GM19463 (cell line): ENCODE data around the gene ACSF3.
"Not testable (repeated sequence)": the region's sequence is repeated elsewhere in the genome, so short reads cannot be mapped to it uniquely, and the experiment has no call there.

ENCODE experiments used
- ATAC-seq: cut with Tn5 transposase; IDR thresholded peaks from one replicate; pipeline ENCODE4 v1.9.1; 2021; ENCODE audit warnings: mild to moderate bottlenecking, moderate library complexity; ENCODE audit not compliant: unreplicated experiment

The ACSF3 gene

DNA sequence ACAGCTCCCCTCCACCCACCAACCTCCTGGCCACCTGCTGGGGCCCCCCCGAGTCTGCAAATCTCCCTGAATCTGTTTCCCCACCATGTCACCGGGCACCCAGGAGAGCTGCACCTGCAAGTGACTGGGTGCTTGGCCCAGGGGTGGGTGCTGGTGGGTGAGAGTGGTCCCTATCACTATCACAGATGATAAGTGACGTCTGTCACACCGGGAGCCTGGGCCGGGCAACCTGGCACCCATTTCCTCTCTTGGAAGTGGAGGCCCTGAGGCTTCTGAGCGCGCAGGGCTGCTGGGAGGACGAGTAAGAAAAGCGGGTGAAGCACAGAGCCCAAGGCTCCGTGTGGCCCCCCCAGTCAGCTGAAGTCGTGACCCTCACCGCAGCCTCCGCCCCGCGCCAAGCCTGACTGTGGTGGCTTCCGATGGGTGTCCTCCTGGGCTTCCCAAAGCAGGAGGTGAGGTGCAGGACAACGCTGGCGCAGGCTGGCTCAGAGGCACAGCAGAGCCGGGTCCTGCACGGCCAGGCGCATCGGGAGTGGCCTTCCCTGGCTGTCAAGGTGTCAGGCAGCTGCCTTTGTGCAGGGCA, 21.0 kb upstream of the ACSF3 start:
- ATAC-seq, result no peak

DNA sequence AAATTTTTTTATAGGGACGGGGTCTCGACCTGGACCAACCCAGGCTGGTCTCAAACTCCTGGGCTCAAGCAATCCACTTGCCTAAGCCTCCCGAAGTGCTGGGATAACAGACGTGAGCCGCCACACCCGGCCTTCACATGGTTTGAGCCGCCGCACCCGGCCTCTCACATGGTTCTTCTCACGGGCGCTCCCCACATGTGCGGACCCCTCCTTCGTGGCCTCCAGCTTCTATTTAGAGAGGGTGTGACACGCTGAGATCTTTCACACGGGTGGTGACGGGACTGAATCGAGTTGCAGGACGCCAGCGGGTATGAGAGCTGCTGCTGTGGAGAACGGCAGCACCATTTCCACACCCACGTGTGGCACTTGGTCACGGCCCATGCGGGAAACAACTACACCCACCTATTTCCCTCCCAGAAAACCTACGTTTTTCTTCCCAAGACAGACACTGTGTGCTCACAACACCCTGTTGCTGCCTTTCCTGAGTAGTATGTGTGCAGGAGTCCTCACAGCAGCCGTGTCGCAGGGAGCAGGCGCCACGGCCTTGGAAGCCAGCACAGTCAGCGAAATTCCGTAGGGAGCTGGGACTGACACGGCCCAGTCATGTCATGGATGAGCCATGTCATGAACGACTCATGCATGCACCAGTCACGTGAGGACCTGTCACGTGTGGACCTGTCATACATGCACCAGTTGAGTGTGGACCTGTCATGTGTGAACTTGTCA, 20.1 kb upstream of the ACSF3 start:
- ATAC-seq, result no peak

DNA sequence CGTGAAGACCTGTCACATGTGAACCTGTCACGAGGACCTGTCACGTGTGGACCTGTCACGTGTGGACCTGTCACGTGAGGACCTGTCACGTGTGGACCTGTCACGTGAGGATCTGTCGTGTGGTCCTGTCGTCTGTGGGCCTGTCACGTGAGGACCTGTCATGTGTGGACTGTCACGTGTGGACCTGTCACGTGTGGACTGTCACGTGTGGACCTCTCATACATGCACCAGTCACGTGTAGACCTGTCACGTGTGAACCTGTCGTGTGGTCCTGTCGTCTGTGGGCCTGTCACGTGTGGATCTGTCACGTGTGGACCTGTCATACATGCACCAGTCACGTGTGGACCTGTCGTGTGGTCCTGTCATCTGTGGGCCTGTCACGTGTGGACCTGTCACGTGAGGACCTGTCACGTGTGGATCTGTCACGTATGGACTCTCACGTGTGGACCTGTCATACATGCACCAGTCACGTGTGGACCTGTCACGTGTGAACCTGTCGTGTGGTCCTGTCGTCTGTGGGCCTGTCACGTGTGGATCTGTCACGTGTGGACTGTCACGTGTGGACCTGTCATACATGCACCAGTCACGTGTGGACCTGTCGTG, 19.5 kb upstream of the ACSF3 start:
- ATAC-seq, result not testable (repeated sequence)

DNA sequence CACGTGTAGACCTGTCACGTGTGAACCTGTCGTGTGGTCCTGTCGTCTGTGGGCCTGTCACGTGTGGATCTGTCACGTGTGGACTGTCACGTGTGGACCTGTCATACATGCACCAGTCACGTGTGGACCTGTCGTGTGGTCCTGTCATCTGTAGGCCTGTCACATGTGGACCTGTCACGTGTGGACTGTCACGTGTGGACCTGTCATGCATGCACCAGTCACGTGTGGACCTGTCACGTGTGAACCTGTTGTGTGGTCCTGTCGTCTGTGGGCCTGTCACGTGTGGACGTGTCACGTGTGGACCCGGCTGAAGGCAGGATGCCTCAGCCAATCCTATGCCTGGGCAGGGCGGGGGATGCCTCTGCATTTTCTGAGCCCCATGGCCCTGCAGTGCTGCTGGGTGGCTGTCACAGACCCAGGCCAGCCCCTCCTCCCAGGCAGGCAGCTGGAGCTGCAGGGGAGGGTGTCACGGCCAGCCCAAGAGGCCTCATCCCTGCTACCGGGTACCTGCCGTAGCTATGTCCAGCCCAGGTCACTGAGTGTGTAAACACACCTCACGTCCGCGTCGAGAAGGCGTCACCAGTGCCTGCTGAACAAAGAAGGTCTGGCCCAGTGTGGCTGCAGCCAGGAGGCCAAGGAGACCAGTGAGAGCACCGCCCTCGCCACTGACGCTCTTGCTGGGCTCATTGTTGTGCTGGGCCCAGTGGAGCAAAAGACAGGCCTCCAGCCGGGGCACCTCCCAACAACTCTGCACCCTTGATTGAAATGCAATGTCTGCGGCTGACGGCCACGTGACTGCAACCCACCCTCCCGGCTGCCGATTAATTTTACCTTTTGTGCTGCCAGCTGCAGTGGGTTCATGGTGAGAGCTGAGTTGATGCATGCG, 18.6 kb upstream of the ACSF3 start:
- no peak for ATAC-seq

DNA sequence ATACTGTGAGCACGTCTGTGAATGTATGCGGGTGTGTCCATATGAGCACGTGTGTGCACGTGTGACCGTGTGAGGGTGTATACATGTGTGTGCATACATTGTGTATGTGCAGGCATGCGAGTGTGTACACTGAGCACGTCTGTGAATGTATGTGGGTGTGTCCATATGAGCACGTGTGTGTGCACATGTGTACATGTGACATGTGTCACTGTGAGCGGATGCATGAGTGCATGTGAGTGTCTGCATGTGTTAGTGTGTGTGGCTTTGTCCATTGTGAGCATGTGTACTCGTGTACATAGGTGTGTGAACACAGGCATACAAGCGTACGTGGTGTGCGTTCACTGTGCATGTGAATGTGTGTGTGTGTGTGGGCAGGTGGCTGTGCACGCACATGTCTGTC, 17.5 kb upstream of the ACSF3 start:
- no peak for ATAC-seq

DNA sequence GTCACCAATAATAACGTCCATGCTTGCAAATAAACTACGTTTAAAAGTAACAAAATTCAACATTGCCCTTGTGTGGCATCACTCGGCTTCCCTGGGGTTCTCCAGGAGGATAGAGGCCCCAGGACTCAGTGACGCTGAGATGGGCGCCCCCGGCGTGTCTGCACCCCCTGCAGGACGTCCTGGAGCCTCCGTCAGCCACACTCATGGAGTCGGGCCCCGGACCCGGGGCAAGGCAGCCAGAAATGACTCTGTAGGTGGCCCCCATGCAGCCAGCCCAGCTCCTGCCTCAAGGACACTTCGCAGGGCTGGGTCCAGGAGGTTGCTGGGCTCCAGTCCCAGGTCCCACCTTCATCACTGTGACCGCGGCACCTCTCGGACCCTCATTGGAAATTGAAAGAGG, 16.6 kb upstream of the ACSF3 start:
- no peak for ATAC-seq

DNA sequence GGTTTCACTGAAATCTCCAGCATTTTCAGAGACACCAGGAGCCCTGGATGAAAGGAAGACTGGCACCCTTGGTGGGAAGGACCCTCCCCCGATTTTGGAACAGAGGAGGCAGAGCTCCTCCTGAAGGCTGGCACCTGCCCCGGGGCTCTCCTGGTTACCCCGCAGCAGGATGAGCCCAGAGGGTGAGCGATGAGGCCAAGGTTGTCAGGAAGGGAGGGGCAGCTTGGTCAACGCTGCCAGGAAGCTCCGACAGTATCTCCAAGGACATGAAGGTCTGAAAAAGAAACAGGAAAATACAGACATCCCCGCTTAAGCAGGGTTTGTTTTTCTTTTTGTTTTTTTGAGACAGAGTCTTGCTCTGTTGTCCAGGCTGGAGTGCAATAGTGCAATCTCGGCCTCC, 15.5 kb upstream of the ACSF3 start:
- no peak for ATAC-seq

DNA sequence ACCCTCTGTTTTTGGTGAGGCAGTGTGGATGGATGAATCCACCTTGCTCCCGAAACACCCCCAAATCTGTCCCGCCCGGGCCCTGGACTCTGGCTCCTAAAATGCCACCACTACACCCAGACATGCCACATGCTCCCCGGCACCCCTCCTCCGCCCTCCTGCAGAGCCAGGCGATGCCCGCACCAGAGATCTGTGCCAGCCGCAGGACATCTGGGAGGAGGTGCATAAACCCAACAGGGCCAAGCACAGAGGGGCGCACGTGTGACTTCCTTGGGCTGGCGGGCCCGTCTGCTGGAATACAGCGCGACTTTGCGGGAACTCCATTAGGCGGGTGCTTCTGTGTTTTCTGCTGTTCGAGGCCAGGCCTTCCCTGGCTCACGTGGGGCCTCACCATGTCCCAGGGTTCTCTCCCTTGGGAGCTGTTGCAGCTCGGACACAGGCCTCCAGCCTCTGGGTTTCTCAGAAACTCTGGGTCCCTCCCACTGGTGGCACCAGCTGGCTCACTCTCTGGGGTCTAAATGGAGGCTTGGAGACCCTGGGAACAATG, 14.1 kb upstream of the ACSF3 start:
- ATAC-seq, result no peak

DNA sequence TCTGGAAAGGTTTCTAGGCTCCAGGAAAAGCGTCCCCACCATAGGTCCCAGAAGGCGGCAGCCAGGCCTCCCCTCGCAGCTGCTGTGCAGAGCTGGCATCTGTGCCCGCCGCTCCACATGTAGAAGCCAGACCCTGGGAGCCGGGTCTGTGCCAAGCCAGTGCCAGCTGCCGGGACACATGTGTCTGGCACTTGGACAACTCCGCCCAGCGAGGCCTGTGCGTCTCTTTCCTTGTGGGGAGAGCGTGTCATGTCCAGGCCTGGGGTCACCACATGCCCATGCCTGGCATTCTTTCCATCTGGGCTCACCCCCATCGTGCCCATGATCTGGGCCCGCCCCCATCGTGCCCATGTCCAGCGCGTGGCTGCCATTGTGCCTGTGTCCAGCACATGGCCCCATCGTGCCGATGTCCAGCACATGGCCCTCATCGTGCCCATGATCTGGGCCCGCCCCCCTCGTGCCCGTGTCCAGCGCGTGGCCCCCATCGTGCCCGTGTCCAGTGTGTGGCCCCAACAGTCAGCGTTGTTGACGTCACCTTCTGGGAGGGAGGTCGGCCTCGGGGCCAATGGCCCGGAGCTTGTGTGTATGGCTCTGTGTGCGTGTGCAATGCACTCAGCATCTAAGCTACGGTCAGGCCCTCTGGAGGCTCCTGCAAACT, 13.3 kb upstream of the ACSF3 start:
- no peak for ATAC-seq

DNA sequence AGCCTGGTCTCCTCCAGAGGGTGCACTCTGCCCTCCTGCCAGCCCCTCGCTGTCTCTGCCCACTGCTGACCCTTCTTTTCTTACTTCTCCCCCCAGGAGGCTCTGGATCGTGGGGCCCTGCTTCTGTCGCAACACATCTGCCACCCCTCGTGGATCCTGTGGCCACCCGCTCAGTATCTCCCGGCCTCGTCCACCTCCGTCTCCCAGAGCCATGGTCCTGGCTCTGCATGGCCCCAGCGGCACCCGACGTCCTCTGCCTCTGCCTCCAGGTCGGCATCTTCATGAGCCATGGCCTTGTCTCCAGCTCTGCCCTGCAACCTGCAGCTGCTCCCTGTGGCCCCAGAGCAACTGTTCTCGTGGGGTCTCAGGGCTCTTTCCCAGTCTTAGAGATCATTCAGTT, 12.1 kb upstream of the ACSF3 start:
- ATAC-seq, result no peak

DNA sequence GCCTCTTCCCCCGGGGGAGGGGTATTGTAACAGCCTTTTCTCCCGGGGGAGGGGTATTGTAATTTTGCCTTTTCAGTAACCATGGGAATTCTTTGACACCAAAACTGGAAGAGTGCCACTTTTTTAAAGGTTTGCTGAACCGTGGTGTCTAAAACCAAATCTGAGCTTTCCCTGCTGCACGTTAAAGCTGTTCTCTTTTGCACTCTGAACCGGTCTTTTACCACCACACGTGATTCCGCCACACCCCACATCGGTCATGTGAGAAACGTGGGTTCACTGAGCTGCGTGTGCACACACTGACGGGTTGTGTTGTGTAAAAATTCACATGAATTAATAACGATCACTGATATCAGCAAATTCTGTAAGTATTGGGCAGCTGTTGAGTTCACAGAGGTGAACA, 9.2 kb upstream of the ACSF3 start:
- ATAC-seq, result no peak

DNA sequence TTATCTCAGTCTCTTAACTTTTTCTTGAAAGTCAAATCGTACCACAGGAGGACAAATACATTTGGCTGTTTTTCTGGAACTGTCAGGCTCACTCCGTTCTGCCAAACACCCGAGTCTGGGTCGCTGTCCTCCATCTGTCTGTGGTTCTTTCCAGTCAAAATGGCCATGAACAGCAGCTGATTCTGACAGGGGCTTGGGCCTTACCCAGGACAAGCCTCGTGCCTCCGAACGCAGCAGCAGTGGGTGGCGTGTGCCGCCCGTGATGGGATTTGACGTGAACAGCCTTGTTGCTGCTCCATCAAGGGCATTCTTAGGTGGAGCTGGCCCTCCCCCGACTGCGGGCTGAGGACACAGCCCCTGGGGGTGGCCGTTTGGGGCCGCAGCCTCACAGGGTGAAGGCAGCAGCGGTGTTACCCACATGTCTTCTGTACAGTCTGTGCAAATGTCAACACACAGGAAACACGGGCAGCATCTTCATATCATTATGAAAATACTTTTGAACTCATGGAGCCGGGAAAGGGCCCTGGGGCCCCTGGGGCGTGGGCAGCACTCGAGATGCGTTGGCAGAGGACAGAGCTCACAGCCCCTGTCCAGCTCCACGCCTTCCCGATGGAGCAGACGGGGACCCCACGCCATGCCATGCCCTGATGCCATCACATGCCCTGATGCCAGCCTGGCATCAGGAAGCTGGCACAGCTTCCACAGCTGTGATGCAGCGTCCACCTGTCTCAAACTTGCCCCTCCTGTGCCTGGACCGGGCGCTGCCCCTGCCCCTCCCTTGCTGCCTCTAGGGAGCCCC, 8.6 kb upstream of the ACSF3 start:
- no peak for ATAC-seq

DNA sequence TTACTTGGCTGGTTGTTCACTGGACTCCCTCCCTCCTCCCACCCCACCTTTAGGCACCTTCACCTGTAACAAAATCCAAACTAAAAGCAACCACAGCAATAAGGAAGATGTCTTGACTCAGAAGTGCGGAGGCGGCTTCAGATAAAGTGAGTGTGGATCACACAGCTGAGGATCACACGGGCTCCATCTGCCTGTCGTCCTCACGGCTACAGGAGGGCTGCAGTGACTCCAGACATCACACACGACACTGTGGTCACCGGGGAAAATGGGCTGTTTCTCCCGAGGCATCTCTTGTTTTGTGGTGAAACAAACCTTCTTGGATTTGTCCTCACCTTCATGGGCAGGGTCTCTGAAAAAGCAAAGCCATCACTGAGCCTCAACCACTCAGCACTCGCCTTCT, 7.9 kb upstream of the ACSF3 start:
- ATAC-seq, result no peak

DNA sequence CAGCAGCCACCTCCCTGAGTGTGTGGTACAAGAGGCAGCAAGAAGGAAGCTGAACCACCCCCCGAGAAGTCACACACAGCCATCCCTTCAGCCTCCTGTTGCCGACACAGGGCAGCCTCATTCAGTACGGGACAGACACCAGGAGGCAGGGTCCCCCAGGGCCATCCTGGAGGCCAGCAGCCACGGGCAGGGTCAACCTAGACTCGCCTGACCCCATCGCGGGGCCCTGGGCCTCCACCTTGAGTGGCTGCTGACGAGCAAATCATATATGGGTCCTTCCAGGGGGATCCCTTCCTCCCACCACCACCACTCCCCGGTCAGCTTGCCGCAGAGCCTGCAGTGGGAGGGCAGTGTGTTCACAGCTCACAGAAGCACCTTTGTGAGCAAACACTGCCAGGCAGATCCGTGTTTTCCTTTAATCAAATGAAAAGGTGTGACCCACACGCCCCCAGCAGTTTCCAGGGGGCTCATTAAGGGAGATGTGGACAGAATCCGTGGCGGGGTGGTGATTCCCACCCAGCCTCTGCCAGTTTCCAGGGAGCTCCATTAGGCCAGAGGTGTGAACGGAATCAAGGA, 5.6 kb upstream of the ACSF3 start:
- no peak for ATAC-seq

DNA sequence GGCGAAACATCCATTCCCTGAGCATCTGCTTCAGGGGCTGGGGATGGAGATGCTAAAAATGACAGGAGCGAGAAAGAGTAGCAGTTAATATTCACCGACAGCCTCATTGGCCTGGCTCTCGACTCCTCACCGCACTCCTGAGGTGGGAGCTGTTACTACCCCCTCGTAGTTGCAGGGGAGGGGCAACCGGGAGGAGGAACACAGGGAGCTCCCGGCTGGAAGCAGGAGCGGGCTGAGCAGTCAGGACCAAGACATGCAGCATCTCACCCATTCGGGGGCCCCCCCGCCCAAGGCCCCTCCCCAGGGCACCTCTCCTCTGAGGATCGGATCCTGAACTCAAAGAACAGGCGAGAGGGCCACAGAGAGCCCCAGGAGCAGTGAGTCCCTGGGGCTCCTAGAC, 4.5 kb upstream of the ACSF3 start:
- ATAC-seq, result no peak

DNA sequence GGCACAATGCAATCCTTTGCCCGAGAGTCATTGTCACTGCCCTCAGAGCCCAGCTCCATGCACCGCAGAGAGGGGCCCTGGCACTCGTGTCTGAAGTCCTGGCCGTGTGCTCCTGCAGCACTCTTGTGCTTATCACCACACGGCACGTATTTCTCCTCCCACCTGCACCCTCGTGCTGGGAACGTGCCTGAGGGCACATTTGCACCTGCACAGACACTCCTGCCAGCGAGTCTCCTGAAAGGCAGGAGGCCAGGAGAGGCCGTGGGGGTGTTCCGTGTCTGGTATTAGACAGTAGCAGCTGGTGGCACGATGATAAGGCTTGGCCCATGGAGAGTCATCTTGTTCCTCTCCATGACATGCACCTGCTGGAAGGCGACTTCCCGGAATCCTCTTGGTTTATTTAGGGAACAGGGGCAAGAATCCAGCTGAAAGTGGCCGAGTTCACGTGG, 3.4 kb upstream of the ACSF3 start:
- ATAC-seq, result no peak

DNA sequence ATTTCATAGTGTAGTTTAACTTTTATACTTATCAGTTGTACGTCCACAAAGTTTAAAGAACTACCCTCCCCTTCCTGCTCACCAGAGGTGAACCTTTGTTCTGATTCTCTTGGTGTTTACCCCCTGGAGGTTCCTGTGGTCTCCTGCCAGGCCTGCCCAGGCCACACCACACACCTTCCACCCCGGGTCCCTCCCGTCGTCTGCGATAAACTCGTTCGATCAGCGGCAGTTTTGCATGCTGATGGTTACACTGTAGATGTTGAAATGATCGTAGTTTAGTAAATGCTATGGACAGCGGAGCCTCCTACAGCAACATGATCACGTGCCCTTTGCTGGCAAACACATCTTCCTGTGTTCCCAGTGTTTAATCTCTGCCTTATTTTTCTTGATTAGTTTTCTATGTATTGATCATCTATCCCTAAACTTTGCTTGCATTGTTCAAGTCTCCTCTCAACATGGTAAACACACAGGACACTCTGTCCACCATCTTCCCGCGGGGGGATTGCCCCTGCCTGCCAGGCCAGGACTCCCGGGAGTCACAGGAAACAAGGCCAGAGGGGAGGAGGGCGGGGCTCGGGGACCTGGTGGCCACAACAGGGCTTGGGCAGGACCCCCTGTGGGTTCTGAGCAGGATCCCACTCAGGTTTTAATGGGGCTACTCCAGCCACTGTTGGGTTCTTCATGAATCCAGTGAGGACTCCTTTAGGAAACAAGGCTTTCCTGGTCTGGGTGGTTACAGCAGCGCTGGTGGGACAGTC, 2.8 kb upstream of the ACSF3 start:
- no peak for ATAC-seq

DNA sequence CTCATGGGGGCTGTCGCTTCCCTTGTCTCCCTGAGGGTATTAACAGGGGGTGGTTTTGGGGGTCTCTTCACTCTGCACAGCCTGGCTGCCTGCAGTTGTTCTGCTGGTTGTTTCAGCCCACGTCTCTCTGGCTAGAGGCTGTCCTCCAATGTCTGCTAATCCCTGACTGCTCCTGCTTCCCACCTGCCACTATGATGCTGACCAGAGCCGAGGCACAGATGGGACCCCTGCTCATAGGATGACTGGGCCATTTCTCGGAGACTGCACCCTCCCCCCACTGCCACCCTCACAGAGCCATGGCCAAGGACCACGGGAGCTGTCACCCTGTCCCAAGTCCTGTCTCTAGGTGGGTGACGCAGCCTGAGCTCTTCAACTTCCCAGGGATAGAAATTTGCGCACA, 1.6 kb upstream of the ACSF3 start:
- no peak for ATAC-seq

DNA sequence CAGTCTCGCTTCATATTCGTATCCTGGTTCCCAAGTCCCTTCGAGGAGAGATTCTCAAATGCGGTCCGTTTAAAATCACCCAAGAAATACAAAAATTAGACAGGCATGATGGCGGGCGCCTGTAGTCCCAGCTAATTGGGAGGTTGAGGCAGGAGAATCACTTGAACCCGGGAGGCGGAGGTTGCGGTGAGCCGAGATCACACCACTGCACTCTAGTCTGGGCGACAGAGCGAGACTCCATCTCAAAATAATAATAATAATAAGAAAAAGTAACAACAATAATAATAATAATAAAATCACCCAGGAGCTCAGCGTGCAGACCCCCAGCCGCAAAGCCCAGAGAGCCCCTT, 425 bp upstream of the ACSF3 start:
- ATAC-seq, result not testable (repeated sequence)
